AG09309 (cell line): ENCODE results near the gene SLC6A6.

Experiments used
- DNase-seq: peaks from one replicate; pipeline ENCODE4 v3.0.0-alpha.2; 2010; ENCODE audit warnings: low read depth
- H3K4me3 ChIP-seq: 2 replicates; pipeline ENCODE4 v1.5.1; 2011; ENCODE audit warnings: mild to moderate bottlenecking, low read depth, low read length, moderate library complexity; ENCODE audit not compliant: control insufficient read depth
- CTCF ChIP-seq: IDR thresholded peaks from 2 replicates; pipeline ENCODE4 v1.5.1; 2011; ENCODE audit warnings: mild to moderate bottlenecking, low read depth, low read length, inconsistent platforms; ENCODE audit not compliant: insufficient read depth, control insufficient read depth; ENCODE audit errors: missing control alignments

SLC6A6 gene

GRCh38 chr3:14377044-14377837 is 25.2 kb upstream of the SLC6A6 start:
- no peak for TF ChIP-seq CTCF
- no peak for DNase-seq
- no peak overlapping the region for H3K4me3 ChIP-seq

- DNase-seq, result no peak
- H3K4me3 ChIP-seq, result no peak overlapping the region
- TF ChIP-seq CTCF, result no peak
Measured at GRCh38 chr3:14377838-14378169, 24.6 kb upstream of the SLC6A6 start.

- DNase-seq, result no peak
- TF ChIP-seq CTCF, result no peak
- H3K4me3 ChIP-seq, result no peak overlapping the region
Measured at GRCh38 chr3:14378415-14378814, 24.0 kb upstream of the SLC6A6 start.

- H3K4me3 ChIP-seq, result no peak overlapping the region
- no peak for DNase-seq
- no peak for TF ChIP-seq CTCF
Measured at GRCh38 chr3:14379843-14380242, 22.6 kb upstream of the SLC6A6 start.

GRCh38 chr3:14386254-14386653 is 16.2 kb upstream of the SLC6A6 start:
- no peak overlapping the region for H3K4me3 ChIP-seq
- no peak for DNase-seq
- TF ChIP-seq CTCF, result no peak

GRCh38 chr3:14388201-14388600 is 14.2 kb upstream of the SLC6A6 start:
- no peak overlapping the region for H3K4me3 ChIP-seq
- no peak for TF ChIP-seq CTCF
- no peak for DNase-seq
